RWPE1 (cell line): ENCODE measurements around the gene CEACAM19.
A peak's percentile ranks its signal among the peaks of the same experiment; 100 is the strongest.

Experiments
- CTCF ChIA-PET: fragments of 350-600 bp; sonication (Branson Sonifier 250); formaldehyde crosslinking; extraction: SDS; loops from one replicate; lab custom pipeline; 2021; lab: Yijun Ruan, JAX
- POLR2A ChIA-PET: fragments of 400-600 bp; formaldehyde crosslinking; extraction: SDS; loops from one replicate; lab custom pipeline; 2020; ENCODE audit warnings: antibody characterized with exemption; ENCODE audit not compliant: low non-redundant PET; lab: Yijun Ruan, JAX
- DNase-seq: peaks from one replicate; pipeline ENCODE4 v3.0.0; 2012; ENCODE audit warnings: low spot score
- H3K27ac ChIP-seq: fragments of 450-650 bp; 2 replicates; pipeline ENCODE4 v1.5.1; 2017
- TF ChIP-seq, protein P1 (sequence below): fragments of 450-650 bp; conservative IDR thresholded peaks from 2 replicates; pipeline ENCODE4 v1.5.1; 2017; ENCODE audit warnings: low read depth, mild to moderate bottlenecking

CEACAM19 gene

DNA sequence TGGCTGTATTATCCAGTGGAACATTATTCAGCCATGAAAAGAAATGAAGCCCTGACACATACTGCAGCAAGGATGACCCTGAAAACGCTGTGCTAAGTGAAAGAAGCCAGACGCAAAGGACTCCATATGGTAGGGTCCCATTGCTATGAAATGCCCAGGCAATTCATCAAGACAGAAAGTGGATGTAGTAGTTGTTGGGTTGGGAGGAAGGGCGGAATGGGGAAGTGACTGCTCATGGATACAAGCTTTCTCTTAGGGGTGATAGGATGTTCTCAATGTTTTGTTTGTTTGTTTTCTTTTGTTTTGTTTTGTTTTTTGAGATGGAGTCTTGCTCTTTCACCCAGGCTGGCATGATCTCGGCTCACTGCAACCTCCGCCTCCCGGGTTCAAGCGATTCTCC is 16.6 kb downstream of the CEACAM19 start:
- TF ChIP-seq, protein P1, sequence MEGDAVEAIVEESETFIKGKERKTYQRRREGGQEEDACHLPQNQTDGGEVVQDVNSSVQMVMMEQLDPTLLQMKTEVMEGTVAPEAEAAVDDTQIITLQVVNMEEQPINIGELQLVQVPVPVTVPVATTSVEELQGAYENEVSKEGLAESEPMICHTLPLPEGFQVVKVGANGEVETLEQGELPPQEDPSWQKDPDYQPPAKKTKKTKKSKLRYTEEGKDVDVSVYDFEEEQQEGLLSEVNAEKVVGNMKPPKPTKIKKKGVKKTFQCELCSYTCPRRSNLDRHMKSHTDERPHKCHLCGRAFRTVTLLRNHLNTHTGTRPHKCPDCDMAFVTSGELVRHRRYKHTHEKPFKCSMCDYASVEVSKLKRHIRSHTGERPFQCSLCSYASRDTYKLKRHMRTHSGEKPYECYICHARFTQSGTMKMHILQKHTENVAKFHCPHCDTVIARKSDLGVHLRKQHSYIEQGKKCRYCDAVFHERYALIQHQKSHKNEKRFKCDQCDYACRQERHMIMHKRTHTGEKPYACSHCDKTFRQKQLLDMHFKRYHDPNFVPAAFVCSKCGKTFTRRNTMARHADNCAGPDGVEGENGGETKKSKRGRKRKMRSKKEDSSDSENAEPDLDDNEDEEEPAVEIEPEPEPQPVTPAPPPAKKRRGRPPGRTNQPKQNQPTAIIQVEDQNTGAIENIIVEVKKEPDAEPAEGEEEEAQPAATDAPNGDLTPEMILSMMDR, result no peak
- CTCF ChIA-PET, result interaction anchor here (0.6 to 3.1 kb wide), 5 partner anchors 8 to 91 kb away, joined by 3 to 18 read pairs (median 4); no protein-coding TSS in a partner anchor
- no peak for DNase-seq
- POLR2A ChIA-PET, result no interaction called here
- H3K27ac ChIP-seq, result no peak overlapping the region

- DNase-seq, result no peak
- ChIA-PET POLR2A (no interaction called here), CTCF (interaction anchor here (0.5 to 3.1 kb wide), 16 partner anchors 11 to 247 kb away, joined by 3 to 18 read pairs (median 4); partner anchors contain the start of gene PVR)
- H3K27ac ChIP-seq, result peak overlapping the region; percentile 55
- TF ChIP-seq, protein P1, result peak; percentile 88
These were observed 18.2 kb downstream of the CEACAM19 start for GRCh38 chr19:44689290-44690130.

DNA sequence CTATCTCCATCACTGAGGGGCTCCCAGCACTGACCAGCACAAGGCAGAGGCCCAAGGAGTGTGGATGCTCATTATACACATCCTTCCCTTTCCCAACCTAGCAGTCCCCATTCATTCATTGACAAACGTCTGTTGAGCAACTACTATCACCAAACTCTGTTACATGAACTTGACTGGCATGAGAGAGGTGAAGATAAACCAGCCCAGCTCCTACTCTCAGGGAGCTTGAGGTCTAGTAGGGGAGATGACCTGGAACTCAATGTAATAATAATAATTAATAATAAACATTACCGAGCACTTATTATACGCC is 18.8 kb downstream of the CEACAM19 start:
- POLR2A ChIA-PET, result no interaction called here
- CTCF ChIA-PET, result interaction anchor here (1.1 to 3.1 kb wide), 4 partner anchors 12 to 119 kb away, joined by 3 to 18 read pairs (median 10); no protein-coding TSS in a partner anchor
- TF ChIP-seq, protein P1, result no peak
- H3K27ac ChIP-seq, result peak overlapping the region; percentile 55
- no peak for DNase-seq

DNA sequence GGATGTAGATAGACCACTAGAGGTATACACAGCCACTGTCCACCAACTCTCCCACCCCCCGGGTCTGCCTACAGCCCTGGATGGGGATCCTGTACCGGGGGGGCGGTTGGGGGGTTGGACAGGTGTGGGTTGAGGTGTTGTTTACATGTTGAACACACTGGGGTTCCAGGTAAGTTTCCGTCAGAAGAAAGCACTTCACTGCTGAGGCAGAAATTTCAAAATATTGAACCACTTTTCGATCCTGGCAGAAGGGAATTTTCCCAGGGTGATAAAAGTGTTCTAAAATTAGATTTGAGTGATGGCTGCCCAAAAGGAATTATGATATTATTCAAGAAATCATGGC is 21.1 kb downstream of the CEACAM19 start:
- TF ChIP-seq, protein P1, result no peak
- ChIA-PET CTCF (interaction anchor here (0.6 to 1.3 kb wide), 2 partner anchors 9 to 31 kb away, joined by 3 read pairs; no protein-coding TSS in a partner anchor), POLR2A (no interaction called here)
- peak overlapping the region; percentile 82 for H3K27ac ChIP-seq
- no peak for DNase-seq

DNA sequence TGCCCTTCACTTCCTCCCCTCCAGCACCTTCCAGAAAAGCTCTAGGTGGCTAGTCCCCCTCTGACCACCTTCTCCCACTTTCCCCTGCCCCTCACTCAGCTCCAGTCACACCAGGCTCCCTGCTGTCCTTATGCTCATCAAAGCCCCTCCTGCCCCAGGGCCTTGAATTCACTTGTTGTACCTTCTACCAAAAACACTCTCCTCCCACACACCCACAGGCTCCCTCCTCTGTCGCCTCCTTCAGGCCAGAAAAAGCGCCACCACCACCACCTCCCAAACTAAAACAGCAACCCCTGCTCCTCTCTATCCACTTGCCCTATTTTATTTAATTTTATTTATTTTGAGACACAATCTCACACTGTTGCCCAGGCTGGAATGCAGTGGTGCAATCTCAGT is 22.9 kb downstream of the CEACAM19 start:
- H3K27ac ChIP-seq, result peak overlapping the region; percentile 82
- ChIA-PET POLR2A (no interaction called here), CTCF (interaction anchor here (0.6 to 1.7 kb wide), 3 partner anchors 30 to 1842 kb away, joined by 3 to 6 read pairs (median 4); no protein-coding TSS in a partner anchor)
- TF ChIP-seq, protein P1, result no peak
- DNase-seq, result no peak

- H3K27ac ChIP-seq, result peak overlapping the region; percentile 82
- TF ChIP-seq, protein P1, result no peak
- POLR2A ChIA-PET, result no interaction called here
These were observed 25.8 kb downstream of the CEACAM19 start for GRCh38 chr19:44696939-44697669.

More at GRCh38 chr19:44696939-44697669, 25.8 kb downstream of the CEACAM19 start:
- no peak for DNase-seq
- CTCF ChIA-PET, result no interaction called here
